NCI-H1694 (cell line): ENCODE data around the gene NUDT12.
A peak's percentile ranks its signal among the peaks of the same experiment; 100 is the strongest.

Experiments used
- DNase-seq: peaks from one replicate; lab custom pipeline; 2025; lab: John Stamatoyannopoulos, UW

The NUDT12 gene

DNA sequence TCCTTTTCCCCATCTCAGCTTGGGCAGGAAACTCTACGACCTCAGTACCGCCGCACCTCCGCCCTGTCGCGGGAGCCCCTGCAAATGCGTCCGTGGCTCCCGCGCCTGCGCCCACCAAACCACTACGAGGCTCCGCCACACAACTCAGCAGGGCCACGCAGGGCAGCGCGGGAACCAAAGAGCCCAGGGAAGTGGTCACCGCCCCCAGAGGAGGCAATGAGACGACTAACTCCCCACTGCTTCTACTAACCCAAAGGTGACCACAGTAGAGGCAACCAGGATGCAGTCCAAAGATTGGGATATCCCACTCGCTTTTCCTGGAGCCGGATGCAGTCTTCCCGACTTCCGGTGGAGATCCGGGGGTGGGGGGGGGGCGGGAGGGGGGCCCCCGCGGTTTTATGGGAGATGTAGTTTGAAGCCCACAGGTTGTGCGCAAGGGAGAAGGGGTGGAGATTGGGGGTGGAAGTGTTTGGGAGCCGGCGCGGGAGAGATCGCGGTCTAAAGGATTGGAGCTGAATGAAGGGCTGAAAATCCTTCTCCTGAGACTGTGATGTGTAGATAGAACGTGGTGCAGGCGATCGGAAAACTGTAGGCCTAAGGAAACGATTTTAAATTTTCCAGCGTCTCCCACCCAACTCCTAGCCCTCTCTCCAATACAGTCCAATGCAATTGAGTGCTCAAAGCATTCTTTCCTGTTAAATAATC, at the start of gene NUDT12:
Gene NUDT12 (minus strand): TSS at position 337 of the 705 bp plus-strand sequence. CDS start 2,541 bp downstream, outside the sequence.
- peak; percentile 48 for DNase-seq

DNA sequence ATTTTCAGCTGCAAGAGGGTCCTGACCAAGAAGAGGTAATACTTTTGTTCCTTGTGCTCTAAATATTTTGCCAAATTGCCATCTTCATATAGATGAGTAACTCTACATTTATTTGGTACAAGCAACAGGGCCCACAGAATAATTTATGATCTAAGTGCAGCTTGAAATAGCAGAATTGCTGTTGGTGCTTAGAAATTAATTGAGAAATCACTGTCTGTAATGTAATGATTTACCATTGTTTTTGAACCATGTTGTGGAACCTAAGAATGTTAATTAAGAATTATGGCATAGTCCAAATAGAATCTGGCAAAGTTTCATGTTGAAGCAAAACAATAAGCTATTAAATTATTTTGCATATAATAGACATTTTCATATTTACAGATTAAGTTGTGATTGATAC, 44.8 kb upstream of the NUDT12 start:
- no peak for DNase-seq

DNA sequence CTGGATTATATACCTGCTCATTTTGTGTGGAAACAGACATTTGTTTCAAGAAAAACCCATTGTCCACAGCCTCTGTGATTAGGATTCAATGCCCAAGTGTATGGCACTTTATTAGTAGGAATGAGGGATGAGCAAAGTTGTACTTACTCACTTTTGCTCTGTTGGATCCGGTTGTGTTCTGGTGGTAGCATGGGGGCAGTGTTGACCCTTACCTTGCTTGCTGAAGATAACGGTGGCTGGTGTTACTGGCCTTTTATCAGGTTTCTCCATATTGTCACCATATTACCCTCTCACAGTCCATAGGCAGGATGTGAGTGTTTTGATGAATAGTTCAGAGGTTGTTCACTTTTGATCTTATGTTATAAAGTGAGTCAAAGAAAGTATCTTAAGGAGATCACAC, 42.7 kb upstream of the NUDT12 start:
- no peak for DNase-seq

GRCh38 chr5:103602438-103602837, 39.8 kb upstream of the NUDT12 start:
- no peak for DNase-seq

- DNase-seq: no peak
Measured at GRCh38 chr5:103601314-103601713, 38.7 kb upstream of the NUDT12 start.

DNA sequence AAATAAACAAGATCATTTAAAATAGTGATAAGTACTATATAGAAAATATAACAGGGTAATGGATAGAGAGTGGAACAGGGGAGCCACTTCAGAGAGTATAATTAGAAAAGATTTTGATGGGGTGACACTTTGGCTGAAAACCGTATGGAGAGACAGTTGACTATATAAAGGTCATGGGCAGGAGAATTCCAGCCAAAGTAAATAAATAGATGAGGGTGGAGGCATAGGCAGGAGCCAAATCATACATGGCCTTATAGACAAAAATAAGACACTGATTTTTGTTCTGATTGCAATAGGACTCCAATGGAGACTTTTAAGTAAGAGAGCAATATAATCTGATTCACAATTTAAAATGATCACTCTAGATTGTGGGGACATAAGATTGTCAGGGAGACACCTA, 37.5 kb upstream of the NUDT12 start:
- no peak for DNase-seq

DNA sequence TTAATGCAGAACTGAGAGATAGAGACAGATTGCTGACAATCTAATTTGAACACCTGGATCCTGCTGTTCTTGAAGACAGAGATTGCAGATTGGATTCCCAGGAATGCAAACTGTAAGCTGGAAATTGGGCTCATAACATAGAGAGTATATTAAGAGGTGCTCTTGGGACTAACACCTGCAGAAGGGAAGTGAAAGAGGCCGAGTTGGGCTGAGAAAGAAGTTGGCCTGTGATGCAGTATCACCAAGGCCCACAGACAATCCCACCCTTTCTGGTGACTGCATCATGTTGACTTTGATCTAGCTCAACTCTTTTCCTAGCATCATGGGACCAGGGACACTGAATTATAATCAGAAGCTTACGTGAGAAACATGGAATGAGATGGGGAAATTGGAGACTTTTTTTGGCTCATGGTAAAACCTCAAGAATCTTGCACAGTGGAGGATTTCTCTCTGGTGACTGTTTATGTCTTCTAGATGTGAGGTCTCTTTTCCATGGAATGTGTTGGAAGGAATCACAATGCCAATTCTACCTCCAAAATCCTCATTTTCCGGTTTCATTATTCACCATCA, 36.5 kb upstream of the NUDT12 start:
- no peak for DNase-seq

DNA sequence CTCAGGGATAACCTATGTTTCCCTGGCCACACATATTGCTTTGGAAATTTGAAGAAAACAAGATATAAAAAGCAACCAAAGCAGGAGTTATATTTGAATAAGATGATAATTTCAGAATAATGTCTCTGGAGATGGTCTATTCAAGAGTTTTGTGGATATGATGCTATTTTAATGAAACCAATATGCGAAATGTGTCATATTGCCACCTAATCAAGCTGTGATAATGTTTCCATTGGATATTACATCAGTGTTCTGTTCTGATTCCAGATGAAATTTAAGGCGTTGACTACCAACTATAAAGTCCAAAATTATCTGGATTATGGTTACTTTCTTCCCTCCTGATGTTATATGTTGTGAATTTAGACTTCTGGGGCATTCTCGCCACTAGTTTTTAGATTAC, 27.6 kb upstream of the NUDT12 start:
- no peak for DNase-seq

DNA sequence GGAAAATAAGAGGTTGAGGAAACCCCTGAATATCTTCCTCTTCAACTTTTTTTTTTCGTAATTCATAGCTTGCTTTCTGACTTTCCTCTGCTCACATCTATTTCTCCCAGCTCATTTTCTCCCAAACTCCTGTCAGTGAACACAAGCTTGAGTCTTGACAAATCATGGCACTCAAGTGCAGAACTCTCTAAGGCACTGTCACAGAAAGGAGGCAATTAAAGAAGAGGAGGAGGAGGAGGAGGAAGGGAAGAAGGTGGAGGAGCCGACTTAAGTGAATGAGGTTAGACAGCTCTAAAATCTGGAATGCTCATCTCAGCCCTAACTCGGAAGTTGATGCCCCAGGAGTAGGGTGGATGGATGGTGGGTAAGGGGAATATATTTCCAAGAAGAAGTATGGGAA, 27.2 kb upstream of the NUDT12 start:
- DNase-seq: no peak

- no peak for DNase-seq
Measured at GRCh38 chr5:103589357-103589756, 26.8 kb upstream of the NUDT12 start.

GRCh38 chr5:103587185-103587748, 24.7 kb upstream of the NUDT12 start:
- DNase-seq: peak; percentile 3

GRCh38 chr5:103582364-103582763, 19.8 kb upstream of the NUDT12 start:
- DNase-seq: peak; percentile 39

DNA sequence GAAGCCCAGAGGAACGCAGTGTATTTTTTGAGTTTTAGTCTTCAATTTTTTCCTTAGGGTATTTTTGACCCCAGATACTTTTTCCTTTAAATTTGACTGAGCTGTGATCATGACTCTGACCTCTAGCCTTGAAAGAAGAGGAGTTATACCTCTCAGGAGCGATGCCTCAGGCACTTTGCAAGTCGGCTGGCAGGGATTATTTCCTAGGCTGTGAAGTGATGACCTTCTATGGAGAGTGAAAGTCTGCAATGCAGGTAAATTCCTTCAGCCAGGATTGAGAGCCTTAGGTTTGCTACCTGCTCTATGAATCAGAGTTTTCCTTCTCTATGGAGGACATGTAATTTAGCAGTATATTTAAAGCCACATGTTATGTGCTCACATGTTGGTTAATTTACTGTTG, 10.8 kb upstream of the NUDT12 start:
- no peak for DNase-seq

- DNase-seq: no peak
Measured at GRCh38 chr5:103572454-103572853, 9.9 kb upstream of the NUDT12 start.

DNA sequence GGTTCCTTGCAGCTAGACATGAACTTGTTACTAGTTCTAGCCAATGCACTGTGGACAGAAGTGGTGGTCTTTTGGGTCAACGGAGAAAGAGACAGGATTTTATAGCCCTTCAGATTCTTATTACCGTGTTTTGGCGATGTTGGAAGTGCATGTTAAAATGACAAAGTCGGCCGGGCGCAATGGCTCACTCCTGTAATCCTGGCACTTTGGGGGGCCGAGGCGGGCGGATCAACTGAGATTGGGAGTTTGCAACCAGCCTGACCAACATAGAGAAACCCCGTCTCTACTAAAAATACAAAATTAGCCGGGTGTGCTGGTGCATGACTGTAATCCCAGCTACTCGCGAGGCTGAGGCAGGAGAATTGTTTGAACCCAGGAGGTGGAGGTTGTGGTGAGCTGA, 9.1 kb upstream of the NUDT12 start:
- DNase-seq: no peak

DNA sequence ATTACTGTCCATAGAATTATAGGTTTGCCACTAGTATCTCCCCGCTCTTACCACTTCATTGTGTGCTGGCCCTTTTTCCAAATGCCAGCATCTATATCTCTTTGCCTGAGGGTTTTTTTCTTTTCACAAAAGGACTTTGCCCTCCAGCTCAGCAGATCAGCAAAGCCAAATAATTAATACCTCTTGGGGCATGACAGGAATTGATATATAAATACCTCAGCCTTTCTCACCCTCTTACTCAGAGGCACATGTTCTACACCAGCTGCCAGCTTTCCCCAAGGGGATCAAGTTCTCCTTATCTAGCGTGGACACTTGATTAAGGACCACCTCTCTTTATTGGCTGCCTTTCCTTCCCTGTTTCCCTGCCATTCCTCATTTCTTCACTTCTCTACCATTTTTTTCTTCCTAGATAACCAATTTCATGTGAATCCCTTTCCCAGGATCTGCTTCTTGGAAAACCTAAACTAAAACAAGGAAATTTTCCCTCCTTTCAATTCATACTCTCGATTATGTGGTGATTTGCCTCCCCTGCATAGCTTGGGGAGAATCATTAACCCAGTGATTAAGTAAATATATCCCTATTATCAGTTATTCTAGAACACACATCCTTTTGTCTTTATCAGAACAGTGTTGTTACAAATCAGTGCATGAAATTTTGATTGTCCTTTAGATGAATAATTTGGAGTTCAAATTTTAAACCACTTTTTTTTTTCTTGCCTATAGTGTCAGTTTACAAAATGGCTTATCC, 6.9 kb upstream of the NUDT12 start:
- DNase-seq: no peak

GRCh38 chr5:103565719-103566118, 3.1 kb upstream of the NUDT12 start:
- no peak for DNase-seq

GRCh38 chr5:103561685-103562452, 720 bp downstream of the NUDT12 start:
- DNase-seq: no peak

DNA sequence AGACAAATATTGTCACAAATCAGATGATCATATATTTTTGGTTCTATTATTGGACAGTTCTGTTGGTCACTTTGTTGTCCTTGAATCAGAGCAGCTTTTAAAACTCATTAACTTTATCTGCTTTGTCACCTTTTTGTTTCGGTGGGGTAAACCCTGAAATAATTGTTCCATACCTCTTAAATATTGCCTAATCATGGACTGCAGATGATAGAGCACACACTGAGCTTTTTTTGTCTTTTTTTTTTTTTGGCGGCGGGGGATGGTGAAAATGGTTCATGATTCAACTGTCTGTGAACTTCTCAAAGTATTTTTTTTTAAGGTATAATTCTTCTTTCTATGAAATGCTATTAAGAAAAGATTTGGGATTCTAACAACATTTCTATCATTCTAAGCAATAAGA, 1.8 kb downstream of the NUDT12 start:
- no peak for DNase-seq

GRCh38 chr5:103546858-103547257, 15.7 kb downstream of the NUDT12 start:
- no peak for DNase-seq

DNA sequence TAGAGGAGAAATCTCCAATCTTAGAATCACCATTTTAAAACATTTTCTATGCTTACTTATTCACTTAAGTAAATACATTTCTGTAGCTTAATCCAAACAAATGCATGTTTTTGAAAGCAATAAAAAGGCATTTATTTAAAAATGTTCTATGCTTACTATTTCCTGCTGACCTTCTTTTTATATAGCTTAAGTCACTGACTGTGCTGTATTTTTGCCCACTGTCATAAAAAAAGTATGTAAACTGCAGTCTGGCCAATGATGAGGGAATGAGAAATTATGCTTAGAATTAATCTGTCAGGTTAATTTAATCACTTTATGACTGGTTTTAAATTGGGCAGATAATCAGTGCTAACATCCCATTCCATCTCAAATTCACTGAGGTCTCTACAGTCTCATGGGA, 20.1 kb downstream of the NUDT12 start:
- no peak for DNase-seq

DNA sequence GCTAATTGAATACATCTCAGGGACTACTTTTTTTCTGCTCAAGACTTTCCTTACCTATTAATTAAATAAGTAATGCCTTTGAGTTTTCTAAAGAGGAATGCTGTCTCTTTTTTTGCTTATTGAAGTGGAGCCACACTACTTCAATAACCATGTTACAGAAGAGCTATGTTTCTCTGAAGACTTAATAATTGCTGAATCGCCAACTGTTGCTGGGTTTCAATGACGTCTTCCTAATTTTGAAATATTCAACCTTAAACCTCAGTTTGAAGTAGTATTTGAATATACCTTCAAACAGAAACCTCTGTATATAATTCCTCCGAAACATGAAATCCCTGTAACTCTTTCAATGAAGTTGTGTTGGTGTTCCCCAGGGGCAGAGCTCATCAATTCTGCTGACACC, 21.0 kb downstream of the NUDT12 start:
- DNase-seq: no peak
